ENCODE results near the gene CCDC13. TPM values are rescaled to one million over a fixed set of nuclear protein-coding genes. Genes with fewer than 3 reads are reported as not detected.

The CCDC13 gene
- total RNA-seq, 1 experiment from 2014 or later, result 2.3 TPM

GRCh38 chr3:42819351-42819965 is 46.4 kb upstream of the CCDC13 start:
- no peaks in the 10 kb centered on the region for H3K9me2 ChIP-seq (ENCODE audit: insufficient read depth)
- intact Hi-C loops (cut with micrococcal nuclease), result no loop called here
- no peak overlapping the region for H3K4me3 ChIP-seq (replicated peaks in 1 of 2; ENCODE audit: low read depth in 1 of 2, low read length in 2 of 2)
- CTCF ChIA-PET, result interaction anchor here (0.6 to 3.2 kb wide), 2 partner anchors 11 to 73 kb away, joined by 3 to 20 read pairs; no protein-coding TSS in a partner anchor
- H3K4me1 ChIP-seq (ENCODE audit: control insufficient read depth in 1 of 2, insufficient read depth in 2 of 2, low read length in 2 of 2), result peaks cover 2 to 15% of the 10 kb centered on the region in 2 experiments; a peak in 2 of 4 replicates
- H3K9me3 ChIP-seq (ENCODE audit: control insufficient read depth in 1 of 2, insufficient read depth in 1 of 2, low read depth in 1 of 2, low read length in 2 of 2), result no peaks in the 10 kb centered on the region
- no peak overlapping the region for H3K4me2 ChIP-seq (ENCODE audit: low read length)
- no peak overlapping the region for H2AFZ ChIP-seq (ENCODE audit: low read depth, low read length, poor library complexity, severe bottlenecking)
- peak; percentile 78 for ATAC-seq
- H4K20me1 ChIP-seq (ENCODE audit: insufficient read depth), result no peaks in the 10 kb centered on the region
- TF ChIP-seq CTCF (IDR thresholded peaks at IDR 0.05 in 2 of 3, conservative IDR thresholded peaks at IDR 0.05 in 1 of 3; ENCODE audit: borderline replicate concordance in 1 of 3, insufficient read depth in 1 of 3, low read depth in 2 of 3, low read length in 2 of 3) (peak in 1 of 3 experiments; percentile 7; a peak in 1 of 6 replicates), POLR2A (IDR thresholded peaks at IDR 0.05; ENCODE audit: borderline replicate concordance, extremely low read depth, insufficient read depth, insufficient read length) (no peak), CBX3 (IDR thresholded peaks at IDR 0.05; ENCODE audit: low read depth) (no peak), REST (IDR thresholded peaks at IDR 0.05; ENCODE audit: low read depth) (no peak)
- RAD21 ChIA-PET (ENCODE audit: low non-redundant PET in 1 of 2, low total read pairs in 2 of 2, uncharacterized antibody in 2 of 2, unreplicated experiment in 2 of 2), result no interaction called here
- DNase-seq (ENCODE audit: low read depth, low spot score), result no peak
- no peak overlapping the region for H3K9ac ChIP-seq (ENCODE audit: low read length)
- H3K27me3 ChIP-seq (ENCODE audit: insufficient read depth, low read length), result no peaks in the 10 kb centered on the region
- no TSS peak for BruUV-seq (replicated peaks)
- POLR2A ChIA-PET, result interaction anchor here (1.4 kb wide), 1 partner anchor 15 kb away, joined by 6 read pairs; the partner anchor contains the start of gene HIGD1A
- H3K36me3 ChIP-seq (ENCODE audit: control insufficient read depth in 1 of 2, insufficient read depth in 2 of 2, low read length in 2 of 2), result no peaks in the 10 kb centered on the region
- no peak overlapping the region for H3K27ac ChIP-seq (ENCODE audit: low read depth, low read length)
- no peaks in the 10 kb centered on the region for H3K79me2 ChIP-seq (ENCODE audit: insufficient read depth, low read length)

Measured in HCT116 (cell line).